Activated T-cell treated with anti-CD3 and anti-CD28 coated beads, Interleukin-2, amount 50 U/mL, for 4 hours (primary cell): ENCODE measurements around the gene ERCC6L2. TPM values are rescaled to one million over a fixed set of nuclear protein-coding genes. Genes with fewer than 3 reads are reported as not detected.

Experiments
- ATAC-seq, 2 donors: fragments of 200-7000 bp; cut with Tn5 transposase; one replicate each; pipeline ENCODE4 v1.10.0; 2021
- DNase-seq: peaks from one replicate; pipeline ENCODE4 v3.0.0-alpha.2; 2020
- H3K27me3 Mint-ChIP-seq: one replicate; pipeline ENCODE4 v1.8.0; 2021; ENCODE audit warnings: low read depth, mixed read lengths
- H3K36me3 Mint-ChIP-seq: one replicate; pipeline ENCODE4 v1.8.0; 2022; ENCODE audit warnings: mixed read lengths; ENCODE audit not compliant: insufficient read depth
- H3K4me1 Mint-ChIP-seq: one replicate; pipeline ENCODE4 v1.8.0; 2021; ENCODE audit warnings: low read depth, mixed read lengths
- H3K4me3 Mint-ChIP-seq: one replicate; pipeline ENCODE4 v1.8.0; 2021; ENCODE audit warnings: mild to moderate bottlenecking, moderate library complexity, mixed read lengths
- H3K9me3 Mint-ChIP-seq: one replicate; pipeline ENCODE4 v1.8.0; 2021; ENCODE audit warnings: mixed read lengths
- total RNA-seq, 3 donors: library from RNA; stranded (reverse); gene quantifications; one replicate each; pipeline ENCODE4 v1.2.1, GENCODE V29; 2021

ERCC6L2 gene
- total RNA-seq, 3 donors from 2014 or later, result 24.4 to 27.9 (median 27.1) TPM

- DNase-seq (no peak), ATAC-seq (peak; percentile 94 to 98)
- H3K36me3 Mint-ChIP-seq, result peaks cover 18% of the 10 kb centered on the region
- H3K27me3 Mint-ChIP-seq, result no peaks in the 10 kb centered on the region
- H3K4me3 Mint-ChIP-seq, result no peak overlapping the region
- H3K9me3 Mint-ChIP-seq, result no peaks in the 10 kb centered on the region
- H3K4me1 Mint-ChIP-seq, result peaks cover 18% of the 10 kb centered on the region
Observed at GRCh38 chr9:95852059-95853032, 23.1 kb upstream of the ERCC6L2 start.

DNA sequence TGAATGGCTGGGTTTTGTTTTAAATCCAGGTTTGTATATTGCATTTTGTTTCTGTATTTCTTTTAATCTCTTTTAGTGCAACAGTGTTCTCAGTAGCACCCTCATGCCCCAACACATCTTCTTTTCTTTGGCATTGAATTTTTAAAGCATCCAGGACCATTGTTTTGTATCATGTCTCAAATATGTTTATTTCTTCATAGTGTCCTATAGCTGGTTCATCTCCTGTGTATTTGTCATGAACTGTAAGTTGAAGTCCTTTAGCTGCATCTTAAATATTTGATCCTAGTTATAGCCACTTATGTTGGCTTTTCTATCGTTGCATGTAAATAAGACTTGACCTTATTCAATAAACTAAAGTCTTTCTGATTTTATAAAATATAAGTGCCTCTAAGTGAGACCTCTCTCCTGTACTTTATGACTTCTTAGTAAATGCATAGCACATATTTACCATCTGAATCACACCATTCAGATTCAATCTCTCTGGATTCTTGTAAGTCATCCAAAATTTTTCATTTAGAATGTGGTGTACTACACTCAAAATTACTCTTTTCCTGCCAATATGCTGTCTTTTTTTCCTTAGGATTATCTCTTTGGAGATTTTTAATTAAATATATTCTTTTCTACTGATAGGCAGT lies 21.0 kb upstream of the ERCC6L2 start:
- Mint-ChIP-seq H3K9me3 (no peaks in the 10 kb centered on the region), H3K36me3 (peaks cover 4% of the 10 kb centered on the region), H3K4me1 (peaks cover 23% of the 10 kb centered on the region), H3K27me3 (no peaks in the 10 kb centered on the region), H3K4me3 (no peak overlapping the region)
- ATAC-seq (no peak), DNase-seq (no peak)

GRCh38 chr9:95855961-95856360 lies 19.5 kb upstream of the ERCC6L2 start:
- no peak for DNase-seq
- Mint-ChIP-seq H3K36me3 (no peaks in the 10 kb centered on the region), H3K27me3 (no peaks in the 10 kb centered on the region), H3K4me1 (peaks cover 23% of the 10 kb centered on the region), H3K4me3 (no peak overlapping the region), H3K9me3 (peaks cover 3% of the 10 kb centered on the region)
- no peak for ATAC-seq

DNA sequence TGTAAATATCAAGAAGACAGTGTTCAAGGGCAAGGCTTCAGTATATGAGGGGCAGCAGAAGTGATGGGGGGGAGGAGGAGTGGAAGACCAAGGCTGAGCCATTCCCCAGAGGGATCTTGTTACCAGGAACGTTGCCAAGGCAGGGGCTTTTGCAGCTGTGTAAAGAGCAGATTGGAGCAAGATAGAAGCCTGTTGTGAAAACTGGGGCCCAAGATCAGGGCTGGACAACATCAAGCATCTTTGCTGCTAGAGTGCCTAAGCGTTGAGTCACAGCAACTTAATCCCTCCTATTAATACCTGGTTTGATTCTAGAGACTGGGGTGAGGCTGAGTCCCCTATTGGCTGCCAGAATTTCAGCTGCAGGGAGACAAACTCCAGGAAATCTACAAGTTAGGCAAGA lies 18.4 kb upstream of the ERCC6L2 start:
- peaks cover 6% of the 10 kb centered on the region for H3K36me3 Mint-ChIP-seq
- peaks cover 18% of the 10 kb centered on the region for H3K4me1 Mint-ChIP-seq
- peaks cover 10% of the 10 kb centered on the region for H3K9me3 Mint-ChIP-seq
- H3K4me3 Mint-ChIP-seq, result no peak overlapping the region
- DNase-seq (no peak), ATAC-seq (no peak)
- no peaks in the 10 kb centered on the region for H3K27me3 Mint-ChIP-seq

DNA sequence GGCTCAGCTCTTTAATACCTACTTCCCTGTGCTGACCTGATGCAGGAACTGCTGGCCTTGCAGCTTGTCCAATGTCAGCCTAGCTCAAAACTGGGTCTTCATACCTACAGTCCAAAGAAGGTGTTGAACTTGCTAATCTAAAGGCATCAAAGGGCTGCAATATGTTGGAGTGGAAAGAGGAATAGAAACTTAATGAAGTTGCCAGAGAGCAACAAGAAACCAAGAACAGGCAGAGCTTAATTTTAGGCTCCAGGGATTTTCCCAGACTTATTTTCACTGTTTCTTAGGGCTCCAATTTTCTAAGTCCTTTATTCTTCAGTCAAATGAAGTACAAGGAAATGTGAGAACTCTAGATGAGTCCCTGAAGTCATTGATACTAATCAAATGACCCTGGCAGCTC lies 17.6 kb upstream of the ERCC6L2 start:
- no peak for DNase-seq

GRCh38 chr9:95862343-95862742 lies 13.1 kb upstream of the ERCC6L2 start:
- no peak for ATAC-seq
- Mint-ChIP-seq H3K4me1 (peaks cover 7% of the 10 kb centered on the region), H3K4me3 (no peak overlapping the region), H3K9me3 (peaks cover 23% of the 10 kb centered on the region), H3K36me3 (peaks cover 15% of the 10 kb centered on the region), H3K27me3 (no peaks in the 10 kb centered on the region)
- no peak for DNase-seq

More for the DNA sequence above, 17.6 kb upstream of the ERCC6L2 start:
- peaks cover 11% of the 10 kb centered on the region for H3K4me1 Mint-ChIP-seq
- peaks cover 9% of the 10 kb centered on the region for H3K36me3 Mint-ChIP-seq
- no peak for ATAC-seq
- H3K9me3 Mint-ChIP-seq, result peaks cover 16% of the 10 kb centered on the region
- H3K27me3 Mint-ChIP-seq, result no peaks in the 10 kb centered on the region
- H3K4me3 Mint-ChIP-seq, result no peak overlapping the region

DNA sequence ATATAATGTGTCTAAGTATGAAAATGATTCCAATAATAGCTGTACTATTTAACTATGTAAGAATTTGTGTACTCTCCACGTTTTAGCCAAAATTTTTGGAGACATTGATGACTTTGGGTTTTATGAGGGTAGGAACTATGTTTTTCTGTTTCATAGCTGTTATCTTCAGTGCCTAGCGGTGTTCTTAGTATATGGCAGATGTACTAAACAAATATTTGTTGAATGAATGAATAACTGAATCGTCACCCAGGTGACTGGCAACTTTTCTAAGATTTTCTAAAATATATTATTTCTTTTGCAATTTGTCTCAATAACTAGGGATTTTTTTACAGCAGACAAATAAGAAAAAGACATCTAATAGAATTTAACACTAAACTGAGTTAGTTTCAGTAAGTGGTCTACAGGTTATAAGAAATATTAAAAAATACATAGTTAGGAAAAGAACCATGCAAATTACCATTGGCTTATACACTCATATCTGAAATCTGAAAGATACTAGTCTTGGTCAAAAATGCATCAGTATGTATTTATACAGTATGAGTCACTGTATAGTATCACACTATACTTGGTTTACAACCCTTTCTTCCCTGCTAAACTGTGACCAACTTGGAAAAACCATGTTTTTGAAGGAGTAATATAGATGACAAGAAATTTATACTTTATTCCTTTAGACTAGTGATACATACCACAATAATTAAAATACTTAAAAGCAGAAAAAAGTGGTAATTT lies 10.5 kb upstream of the ERCC6L2 start:
- Mint-ChIP-seq H3K4me1 (peaks cover 2% of the 10 kb centered on the region), H3K36me3 (peaks cover 19% of the 10 kb centered on the region), H3K4me3 (no peak overlapping the region), H3K27me3 (no peaks in the 10 kb centered on the region), H3K9me3 (peaks cover 23% of the 10 kb centered on the region)
- DNase-seq (no peak), ATAC-seq (peak; percentile 61 to 74)

GRCh38 chr9:95870352-95870751 lies 5.1 kb upstream of the ERCC6L2 start:
- H3K9me3 Mint-ChIP-seq, result peaks cover 8% of the 10 kb centered on the region
- no peak for ATAC-seq
- H3K4me1 Mint-ChIP-seq, result peaks cover 10% of the 10 kb centered on the region
- H3K36me3 Mint-ChIP-seq, result peaks cover 42% of the 10 kb centered on the region
- H3K4me3 Mint-ChIP-seq, result no peak overlapping the region
- DNase-seq, result no peak
- H3K27me3 Mint-ChIP-seq, result no peaks in the 10 kb centered on the region

- DNase-seq, result no peak
- Mint-ChIP-seq H3K27me3 (no peaks in the 10 kb centered on the region), H3K4me3 (no peak overlapping the region), H3K9me3 (peaks cover 8% of the 10 kb centered on the region), H3K4me1 (peaks cover 10% of the 10 kb centered on the region), H3K36me3 (peaks cover 42% of the 10 kb centered on the region)
- no peak for ATAC-seq
Observed at GRCh38 chr9:95870906-95871305, 4.6 kb upstream of the ERCC6L2 start.

DNA sequence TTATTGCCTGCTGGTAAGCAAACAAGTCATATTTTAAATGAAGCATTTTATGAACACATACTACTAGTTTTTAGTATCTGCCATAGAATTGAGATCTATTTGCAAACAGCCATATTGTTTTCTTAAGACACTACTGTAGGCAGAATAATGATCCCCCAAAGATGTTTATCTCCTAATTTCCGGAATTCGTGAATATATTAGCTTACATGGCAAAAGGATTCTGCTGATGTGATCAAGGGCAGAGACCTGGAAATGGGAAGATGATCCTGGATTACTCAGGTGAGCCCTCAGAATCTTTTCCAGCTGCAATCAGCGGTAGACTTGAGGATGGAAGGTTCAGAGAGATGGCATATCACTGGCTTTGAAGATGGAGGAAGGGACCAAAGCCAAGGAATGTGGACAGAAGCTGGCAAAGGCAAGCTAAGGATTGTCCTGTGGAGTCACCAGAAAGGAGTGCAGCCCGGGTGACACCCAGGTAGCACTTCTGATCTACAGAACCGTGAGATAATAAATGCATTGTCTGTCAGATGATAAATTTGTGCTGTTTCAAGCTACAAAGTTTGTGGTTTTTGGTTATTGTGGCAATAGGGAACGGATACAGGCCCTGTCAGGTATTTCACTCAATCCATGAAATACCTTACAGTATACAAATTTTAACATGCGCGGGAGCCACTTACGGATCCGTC lies 1.0 kb upstream of the ERCC6L2 start:
- Mint-ChIP-seq H3K9me3 (peaks cover 8% of the 10 kb centered on the region), H3K27me3 (no peaks in the 10 kb centered on the region), H3K4me1 (peaks cover 20% of the 10 kb centered on the region), H3K36me3 (peaks cover 40% of the 10 kb centered on the region), H3K4me3 (no peak overlapping the region)
- no peak for DNase-seq
- no peak for ATAC-seq

GRCh38 chr9:95874989-95875304 lies 544 bp upstream of the ERCC6L2 start:
- DNase-seq, result peak; percentile 56
- no peak overlapping the region for H3K4me3 Mint-ChIP-seq
- peaks cover 38% of the 10 kb centered on the region for H3K36me3 Mint-ChIP-seq
- ATAC-seq, result peak; percentile 15 to 19
- H3K27me3 Mint-ChIP-seq, result no peaks in the 10 kb centered on the region
- peaks cover 25% of the 10 kb centered on the region for H3K4me1 Mint-ChIP-seq
- H3K9me3 Mint-ChIP-seq, result peaks cover 8% of the 10 kb centered on the region

DNA sequence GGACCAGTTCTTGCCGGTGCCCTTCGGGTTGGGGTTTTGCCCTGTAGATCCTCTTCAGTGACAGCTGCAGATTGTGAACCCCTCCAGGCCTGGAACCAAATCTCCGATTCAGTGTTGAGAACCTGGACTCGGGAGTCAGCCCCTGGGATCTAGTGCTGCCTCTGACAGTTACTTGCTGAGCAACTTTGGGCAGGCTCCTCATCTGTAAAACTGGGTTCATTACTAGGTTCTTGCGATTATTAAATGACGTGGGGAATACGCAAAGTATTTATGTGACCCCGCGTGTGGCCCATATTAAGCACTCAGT lies 600 bp downstream of the ERCC6L2 start:
- peak in 1 of 2 donors; percentile 9 for ATAC-seq
- H3K36me3 Mint-ChIP-seq, result peaks cover 31% of the 10 kb centered on the region
- H3K9me3 Mint-ChIP-seq, result peaks cover 5% of the 10 kb centered on the region
- peaks cover 32% of the 10 kb centered on the region for H3K4me1 Mint-ChIP-seq
- no peak overlapping the region for H3K4me3 Mint-ChIP-seq
- no peak for DNase-seq
- H3K27me3 Mint-ChIP-seq, result no peaks in the 10 kb centered on the region

DNA sequence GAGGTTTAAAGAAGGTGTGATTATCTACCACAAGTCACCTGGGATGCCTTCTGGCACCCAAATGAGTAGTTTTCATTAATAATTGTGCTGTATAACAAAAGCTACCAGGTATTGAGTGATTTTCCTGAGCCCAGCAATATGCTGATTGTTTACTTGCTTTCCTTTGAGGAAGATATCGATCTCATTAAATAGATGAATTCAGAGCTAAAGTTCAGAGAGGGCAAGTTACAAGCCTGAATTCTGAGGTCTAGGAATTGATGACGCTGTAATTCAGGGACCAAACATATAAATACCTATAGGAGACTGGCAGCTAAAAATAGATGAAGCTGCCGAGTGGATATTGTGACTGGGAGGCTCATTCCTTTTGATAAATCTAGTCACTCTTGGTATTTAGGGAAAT lies 1.1 kb downstream of the ERCC6L2 start:
- ATAC-seq (no peak), DNase-seq (no peak)
- H3K9me3 Mint-ChIP-seq, result peaks cover 5% of the 10 kb centered on the region
- no peak overlapping the region for H3K4me3 Mint-ChIP-seq
- no peaks in the 10 kb centered on the region for H3K27me3 Mint-ChIP-seq
- H3K4me1 Mint-ChIP-seq, result peaks cover 34% of the 10 kb centered on the region
- H3K36me3 Mint-ChIP-seq, result peaks cover 28% of the 10 kb centered on the region

DNA sequence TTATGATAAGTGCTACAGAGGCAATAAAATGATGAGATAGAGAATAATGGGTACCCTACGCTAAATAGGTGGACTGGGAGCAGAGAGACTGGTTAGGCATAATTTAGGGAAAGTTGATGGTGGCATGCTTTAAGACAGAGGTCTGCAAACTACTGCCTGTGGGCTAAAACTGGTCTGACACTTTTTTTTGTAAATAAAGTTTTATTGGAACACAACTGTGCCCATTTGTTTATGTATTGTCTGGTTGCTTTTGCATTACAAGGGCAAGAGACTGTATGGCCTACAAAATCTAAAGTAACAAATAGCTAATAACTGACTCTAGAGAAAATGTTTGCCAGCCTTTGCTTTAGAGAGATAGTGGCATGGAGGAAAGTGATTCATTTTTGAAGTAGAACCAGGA lies 2.5 kb downstream of the ERCC6L2 start:
- H3K36me3 Mint-ChIP-seq, result peaks cover 23% of the 10 kb centered on the region
- ATAC-seq (no peak), DNase-seq (no peak)
- no peak overlapping the region for H3K4me3 Mint-ChIP-seq
- peaks cover 44% of the 10 kb centered on the region for H3K4me1 Mint-ChIP-seq
- H3K27me3 Mint-ChIP-seq, result no peaks in the 10 kb centered on the region
- no peaks in the 10 kb centered on the region for H3K9me3 Mint-ChIP-seq
